ENCODE measurements around the gene EP300.

Gene EP300

GRCh38 chr22:41215926-41216325 lies 123.5 kb downstream of the EP300 start:
- no peaks in the 10 kb centered on the region for H3K9me3 Mint-ChIP-seq
- H3K27me3 Mint-ChIP-seq: no peaks in the 10 kb centered on the region
- no peak for ATAC-seq (replicated peaks)
- H3K27ac Mint-ChIP-seq: peak overlapping the region in 1 of 2 donors; percentile 27
- no peak for DNase-seq
- H3K4me1 Mint-ChIP-seq (ENCODE audit: low read depth in 2 of 2): peaks cover 12 to 14% of the 10 kb centered on the region in 2 donors
- H3K4me3 Mint-ChIP-seq: no peak overlapping the region
- peaks cover 40% of the 10 kb centered on the region for H3K36me3 Mint-ChIP-seq (ENCODE audit: insufficient read depth)

GRCh38 chr22:41216984-41217383 lies 124.6 kb downstream of the EP300 start:
- ATAC-seq (replicated peaks): no peak
- Mint-ChIP-seq H3K4me3 (no peak overlapping the region), H3K36me3 (ENCODE audit: insufficient read depth) (peaks cover 43% of the 10 kb centered on the region), H3K27ac (peak overlapping the region in 1 of 2 donors; percentile 76), H3K27me3 (no peaks in the 10 kb centered on the region), H3K4me1 (ENCODE audit: low read depth in 2 of 2) (peaks cover 12 to 14% of the 10 kb centered on the region in 2 donors), H3K9me3 (no peaks in the 10 kb centered on the region)
- no peak for DNase-seq

- Mint-ChIP-seq H3K36me3 (ENCODE audit: insufficient read depth) (peaks cover 44% of the 10 kb centered on the region), H3K27me3 (no peaks in the 10 kb centered on the region), H3K9me3 (no peaks in the 10 kb centered on the region), H3K4me3 (peak overlapping the region in 1 of 2 donors; percentile 61), H3K4me1 (ENCODE audit: low read depth in 2 of 2) (peaks cover 12 to 14% of the 10 kb centered on the region in 2 donors), H3K27ac (peak overlapping the region in 1 of 2 donors; percentile 76)
- peak; percentile 70 for ATAC-seq (replicated peaks)
- no peak for DNase-seq
Observed at GRCh38 chr22:41217553-41218157, 125.3 kb downstream of the EP300 start.

GRCh38 chr22:41222846-41223507 lies 130.6 kb downstream of the EP300 start:
- H3K9me3 Mint-ChIP-seq: no peaks in the 10 kb centered on the region
- H3K27ac Mint-ChIP-seq: no peak overlapping the region
- H3K36me3 Mint-ChIP-seq (ENCODE audit: insufficient read depth): peaks cover 66% of the 10 kb centered on the region

GRCh38 chr22:41223535-41223934 lies 131.1 kb downstream of the EP300 start:
- H3K4me3 Mint-ChIP-seq: no peak overlapping the region
- no peaks in the 10 kb centered on the region for H3K27me3 Mint-ChIP-seq
- H3K4me1 Mint-ChIP-seq (ENCODE audit: low read depth in 2 of 2): no peaks in the 10 kb centered on the region
- DNase-seq (no peak), ATAC-seq (replicated peaks) (no peak)
- no peaks in the 10 kb centered on the region for H3K9me3 Mint-ChIP-seq
- no peak overlapping the region for H3K27ac Mint-ChIP-seq
- peaks cover 67% of the 10 kb centered on the region for H3K36me3 Mint-ChIP-seq (ENCODE audit: insufficient read depth)

More at GRCh38 chr22:41222846-41223507, 130.6 kb downstream of the EP300 start:
- Mint-ChIP-seq H3K4me1 (ENCODE audit: low read depth in 2 of 2) (peaks cover under 1 to 1% of the 10 kb centered on the region in 2 donors), H3K4me3 (no peak overlapping the region), H3K27me3 (no peaks in the 10 kb centered on the region)
- DNase-seq (no peak), ATAC-seq (replicated peaks) (no peak)

GRCh38 chr22:41226723-41227655 lies 134.6 kb downstream of the EP300 start:
- H3K27ac Mint-ChIP-seq: peak overlapping the region; percentile 72 to 86
- DNase-seq (no peak), ATAC-seq (replicated peaks) (no peak)
- H3K36me3 Mint-ChIP-seq (ENCODE audit: insufficient read depth): peaks cover 47% of the 10 kb centered on the region
- no peaks in the 10 kb centered on the region for H3K9me3 Mint-ChIP-seq
- no peak overlapping the region for H3K4me3 Mint-ChIP-seq
- no peaks in the 10 kb centered on the region for H3K27me3 Mint-ChIP-seq
- H3K4me1 Mint-ChIP-seq (ENCODE audit: low read depth in 2 of 2): no peaks in the 10 kb centered on the region

GRCh38 chr22:41229215-41229614 lies 136.8 kb downstream of the EP300 start:
- DNase-seq (no peak), ATAC-seq (replicated peaks) (no peak)
- no peak overlapping the region for H3K4me3 Mint-ChIP-seq
- H3K9me3 Mint-ChIP-seq: no peaks in the 10 kb centered on the region
- H3K36me3 Mint-ChIP-seq (ENCODE audit: insufficient read depth): peaks cover 29% of the 10 kb centered on the region
- H3K4me1 Mint-ChIP-seq (ENCODE audit: low read depth in 2 of 2): no peaks in the 10 kb centered on the region
- no peak overlapping the region for H3K27ac Mint-ChIP-seq
- no peaks in the 10 kb centered on the region for H3K27me3 Mint-ChIP-seq
